Heart right ventricle (tissue), 16 donors: ENCODE measurements around the gene FBN3. TPM values are rescaled to one million over a fixed set of nuclear protein-coding genes. Genes with fewer than 3 reads are reported as not detected.

ENCODE experiments used
- ATAC-seq, 8 donors: fragments of 200-7000 bp; cut with Tn5 transposase; one replicate each; pipeline ENCODE4 v1.9.1; 2020; ENCODE audit warnings: mild to moderate bottlenecking in 8 of 8, moderate library complexity in 8 of 8, moderate number of reproducible peaks in 1 of 8
- DNase-seq, 2 donors: peaks; one replicate each; pipeline ENCODE4 v3.0.0-alpha.2; 2020
- H3K27ac ChIP-seq, 10 donors: fragments of 200-600 bp; sonication (generic) in 2 of 10; one replicate each; pipeline versions ENCODE4 v1.5.0 to v1.8.0; 2020 to 2022; ENCODE audit warnings: mild to moderate bottlenecking in 3 of 10
- H3K27me3 ChIP-seq, 7 donors: fragments of 200-600 bp; one replicate each; pipeline ENCODE4 v1.8.0; 2021 to 2022; ENCODE audit warnings: mild to moderate bottlenecking in 2 of 7
- H3K36me3 ChIP-seq, 9 donors: fragments of 200-600 bp; sonication (generic) in 1 of 9; one replicate each; pipeline versions ENCODE4 v1.5.0 to v1.8.0; 2020 to 2022; ENCODE audit warnings: mild to moderate bottlenecking in 2 of 9
- H3K4me1 ChIP-seq, 9 donors: fragments of 200-600 bp; sonication (generic) in 1 of 9; one replicate each; pipeline versions ENCODE4 v1.5.0 to v1.8.0; 2020 to 2022; ENCODE audit warnings: mild to moderate bottlenecking in 4 of 9
- H3K4me3 ChIP-seq, 10 donors: fragments of 200-600 bp; sonication (generic) in 2 of 10; one replicate each; pipeline versions ENCODE4 v1.5.0 to v1.8.0; 2020 to 2022; ENCODE audit warnings: mild to moderate bottlenecking in 7 of 10, moderate library complexity in 2 of 10
- H3K9me3 ChIP-seq, 11 donors: fragments of 200-600 bp in 10 of 11; sonication (generic) in 2 of 11; one replicate each; pipeline versions ENCODE4 v1.5.0 to v1.8.0; 2013 to 2022; ENCODE audit warnings: mild to moderate bottlenecking in 2 of 11, control low read depth in 1 of 11, moderate library complexity in 1 of 11
- CTCF ChIP-seq, 9 donors: fragments of 200-600 bp; sonication (generic) in 2 of 9; IDR thresholded peaks; one replicate each; pipeline versions ENCODE4 v1.5.0 to v1.8.0; 2021 to 2022; ENCODE audit warnings: antibody characterized with exemption in 9 of 9, mild to moderate bottlenecking in 5 of 9, moderate library complexity in 1 of 9
- WGBS, 2 donors: extraction: QIAGEN DNeasy Blood & Tissue Kit; methylation state at CpG; one replicate each; pipeline ENCODE4 v1.1.7; 2013; ENCODE audit warnings: inconsistent platforms in 1 of 2; 5-methylcytosine and 5-hydroxymethylcytosine counted together
- intact Hi-C, 10 donors: fragments of 100-400 bp; cut with DNase I; formaldehyde crosslinking; loops; one replicate each; pipeline versions ENCODE4 v1.11.1 to v1.14.2; 2022
- polyA plus RNA-seq, 2 donors: library from polyadenylated mRNA; stranded (reverse); fragments of 200-250 nt; gene quantifications; one replicate each; pipeline ENCODE4 v1.2.3, GENCODE V29; 2013
- total RNA-seq, 10 donors: library from RNA; stranded (reverse); fragmentation: NEBNext Ultra II Directional in 3 of 10; extraction: Animal tissue kit (Norgen Biotek cat#: 25700) in 3 of 10; gene quantifications; one replicate each; pipeline versions ENCODE4 v1.2.1 to v1.2.4, GENCODE V29; 2021 to 2023
- donor health status: Arrhythmogenic right ventricular cardiomyopathy.
- donor health status: ischemic (EF 13 %, LVEDD 7.1; RV severe dilation, severe dysfunction).
- donor health status: healthy with polysubstance abuse.
- donor health status: DM: no; HTN: yes; CAD: no.
- donor health status: DM: no; HTN: no; CAD: no.
- donor health status: ischemic (EF 25% LVEDD 6.9; RV normal size, moderate dysfunction).
- donor health status: ischemic (EF 25% LVEDD 5.7; RV mildly dilated, moderate dysfunction).
- donor health status: healthy.
- donor health status: DM: yes; HTN: yes; CAD: no.
- donor health status: Ischemic cardiomyopathy.
- donor health status: ischemic (EF 35%, LVEDD 5.7; RV mildly dilated, moderate dysfunction).
- donor health status: nonischemic (EF 11% LVEDD 7.7; RV severe dilation, severe dysfunction).
- donor health status: DM: yes; HTN: yes; CAD: no.
- donor health status: PGD.
- donor health status: ischemic (EF 29% LVEDD 5.4; RV normal size, mild dysfunction).
- donor health status: nonischemic (EF 23%, LVEDD 6.1; RV moderate dilation, normal function).

FBN3 gene
- total and polyA plus RNA-seq, 12 donors, result 0.05 to 0.26 (median 0.06) TPM; not detected in 9

- WGBS, 2 donors, result 86 to 88% methylated on average over 8 of the region's 8 CpGs
Observed at GRCh38 chr19:8021374-8021773, 128.0 kb downstream of the FBN3 start.

GRCh38 chr19:8020681-8021080 lies 128.7 kb downstream of the FBN3 start:
- H3K4me1 ChIP-seq, result no peaks in the 10 kb centered on the region
- H3K4me3 ChIP-seq, result no peak overlapping the region
- no peaks in the 10 kb centered on the region for H3K9me3 ChIP-seq
- intact Hi-C loops, result no loop called here
- H3K36me3 ChIP-seq, result no peaks in the 10 kb centered on the region
- ATAC-seq, result no peak
- no peak for DNase-seq
- 70% methylated on average over 9 of the region's 9 CpGs for WGBS, 2 donors
- no peaks in the 10 kb centered on the region for H3K27me3 ChIP-seq
- no peak for TF ChIP-seq CTCF (IDR thresholded peaks at IDR 0.05)
- no peak overlapping the region for H3K27ac ChIP-seq

More at GRCh38 chr19:8021374-8021773, 128.0 kb downstream of the FBN3 start:
- no peaks in the 10 kb centered on the region for H3K36me3 ChIP-seq
- intact Hi-C loops, result no loop called here
- H3K9me3 ChIP-seq, result no peaks in the 10 kb centered on the region
- DNase-seq, result no peak
- H3K27ac ChIP-seq, result no peak overlapping the region
- ATAC-seq, result no peak
- no peak for TF ChIP-seq CTCF (IDR thresholded peaks at IDR 0.05)
- no peaks in the 10 kb centered on the region for H3K27me3 ChIP-seq
- H3K4me1 ChIP-seq, result no peaks in the 10 kb centered on the region
- H3K4me3 ChIP-seq, result no peak overlapping the region

GRCh38 chr19:8017808-8018207 lies 131.6 kb downstream of the FBN3 start:
- no peaks in the 10 kb centered on the region for H3K9me3 ChIP-seq
- H3K27me3 ChIP-seq, result no peaks in the 10 kb centered on the region
- no peak for ATAC-seq
- no peak overlapping the region for H3K27ac ChIP-seq
- intact Hi-C loops, result no loop called here
- no peak overlapping the region for H3K4me3 ChIP-seq
- WGBS, 2 donors, result 71 to 75% methylated on average over 14 of the region's 14 CpGs
- no peak for DNase-seq
- no peaks in the 10 kb centered on the region for H3K36me3 ChIP-seq
- no peaks in the 10 kb centered on the region for H3K4me1 ChIP-seq
- peak in 1 of 9 donors; percentile 37 for TF ChIP-seq CTCF (IDR thresholded peaks at IDR 0.05)

Other genes with a start within 250 kb of the FBN3 start
- gene MAP2K7, start 245.7 kb downstream of the FBN3 start, total RNA-seq, result 10 to 100 TPM; 21.3 to 32.5 (median 24.6) TPM
- gene MAP2K7, start 245.7 kb downstream of the FBN3 start, polyA plus RNA-seq, result 10 to 100 TPM; 13.1 to 53.8 TPM
- gene TGFBR3L, start 234.8 kb downstream of the FBN3 start, total RNA-seq, result 10 to 100 TPM in 2 of 10 donors, 1 to 10 TPM in 8; 1.1 to 11.6 (median 4.7) TPM
- gene TGFBR3L, start 234.8 kb downstream of the FBN3 start, polyA plus RNA-seq, result 1 to 10 TPM; 1.9 to 2.3 TPM
- 10 to 100 TPM in 3 of 10 donors, 1 to 10 TPM in 7; 5.7 to 12.9 (median 9.5) TPM for gene SNAPC2, start 229.3 kb downstream of the FBN3 start, total RNA-seq
- 10 to 100 TPM in 1 of 2 donors, 1 to 10 TPM in 1; 7.3 to 26.1 TPM for gene SNAPC2, start 229.3 kb downstream of the FBN3 start, polyA plus RNA-seq
- gene CTXN1, start 223.5 kb downstream of the FBN3 start, total RNA-seq, result under 1 TPM in 6 of 10 donors, not detected in 4; 0.18 to 0.44 (median 0.24) TPM
- under 1 TPM in 1 of 2 donors, not detected in 1; 0.74 TPM for gene CTXN1, start 223.5 kb downstream of the FBN3 start, polyA plus RNA-seq
- 10 to 100 TPM; 54.9 to 97.5 (median 71.4) TPM for gene TIMM44, start 205.9 kb downstream of the FBN3 start, total RNA-seq
- gene TIMM44, start 205.9 kb downstream of the FBN3 start, polyA plus RNA-seq, result 100 to 1,000 TPM; 110 to 188 TPM
- gene ELAVL1, start 144.0 kb downstream of the FBN3 start, total RNA-seq, result 10 to 100 TPM; 44.2 to 60.1 (median 55.3) TPM
- gene ELAVL1, start 144.0 kb downstream of the FBN3 start, polyA plus RNA-seq, result 10 to 100 TPM; 11.6 to 31.7 TPM
- not detected for gene CCL25, start 96.8 kb downstream of the FBN3 start, total RNA-seq
- not detected for gene CCL25, start 96.8 kb downstream of the FBN3 start, polyA plus RNA-seq
- gene CERS4, start 59.8 kb upstream of the FBN3 start, total RNA-seq, result 10 to 100 TPM; 13.9 to 25.0 (median 17.7) TPM
- gene CERS4, start 59.8 kb upstream of the FBN3 start, polyA plus RNA-seq, result 10 to 100 TPM; 19.5 to 28.9 TPM
- 10 to 100 TPM; 20.3 to 38.9 (median 26.0) TPM for gene CD320, start 158.8 kb upstream of the FBN3 start, total RNA-seq
- gene CD320, start 158.8 kb upstream of the FBN3 start, polyA plus RNA-seq, result 10 to 100 TPM; 50.8 to 81.2 TPM
- 100 to 1,000 TPM in 5 of 10 donors, 10 to 100 TPM in 5; 74.7 to 124 (median 99.7) TPM for gene NDUFA7, start 171.8 kb upstream of the FBN3 start, total RNA-seq
- 100 to 1,000 TPM; 227 to 436 TPM for gene NDUFA7, start 171.8 kb upstream of the FBN3 start, polyA plus RNA-seq
- gene RPS28, start 171.9 kb upstream of the FBN3 start, total RNA-seq, result 1,000 to 10,000 TPM in 9 of 10 donors, 100 to 1,000 TPM in 1; 992 to 1,375 (median 1,101) TPM
- 100 to 1,000 TPM; 883 to 920 TPM for gene RPS28, start 171.9 kb upstream of the FBN3 start, polyA plus RNA-seq
- gene KANK3, start 193.7 kb upstream of the FBN3 start, total RNA-seq, result 10 to 100 TPM; 10.2 to 26.1 (median 16.7) TPM
- 10 to 100 TPM; 23.8 to 34.0 TPM for gene KANK3, start 193.7 kb upstream of the FBN3 start, polyA plus RNA-seq
- 100 to 1,000 TPM in 1 of 10 donors, 10 to 100 TPM in 1, 1 to 10 TPM in 8; 1.5 to 154 (median 4.5) TPM for gene ANGPTL4, start 214.6 kb upstream of the FBN3 start, total RNA-seq
- 10 to 100 TPM; 11.3 to 28.7 TPM for gene ANGPTL4, start 214.6 kb upstream of the FBN3 start, polyA plus RNA-seq
- 100 to 1,000 TPM; 140 to 178 (median 159) TPM for gene RAB11B, start 240.8 kb upstream of the FBN3 start, total RNA-seq
- 100 to 1,000 TPM; 111 to 112 TPM for gene RAB11B, start 240.8 kb upstream of the FBN3 start, polyA plus RNA-seq